HS-5 (cell line): ENCODE measurements around the gene DEFB113.

Experiments used
- DNase-seq: peaks from one replicate; pipeline ENCODE4 v3.0.0-alpha.2; 2012; ENCODE audit warnings: low read depth

The DEFB113 gene

DNA sequence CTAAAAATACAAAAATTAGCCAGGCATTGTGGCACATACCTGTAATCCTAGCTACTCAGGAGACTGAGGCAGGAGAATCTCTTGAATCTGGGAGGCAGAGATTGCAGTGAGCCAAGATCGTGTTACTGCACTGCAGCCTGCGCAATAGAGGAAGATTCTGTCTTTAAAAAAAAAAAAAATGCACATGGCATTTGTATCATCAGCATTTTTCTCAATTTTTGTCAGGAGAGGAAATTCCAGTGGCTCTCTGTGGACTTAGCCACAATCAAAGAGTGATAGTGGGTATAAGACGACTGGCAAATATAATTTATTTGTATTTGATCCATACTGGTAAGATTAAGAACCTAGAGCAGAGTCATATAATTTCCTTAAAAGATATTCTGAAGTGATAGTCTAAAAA is 34.0 kb downstream of the DEFB113 start:
- DNase-seq = no peak

DNA sequence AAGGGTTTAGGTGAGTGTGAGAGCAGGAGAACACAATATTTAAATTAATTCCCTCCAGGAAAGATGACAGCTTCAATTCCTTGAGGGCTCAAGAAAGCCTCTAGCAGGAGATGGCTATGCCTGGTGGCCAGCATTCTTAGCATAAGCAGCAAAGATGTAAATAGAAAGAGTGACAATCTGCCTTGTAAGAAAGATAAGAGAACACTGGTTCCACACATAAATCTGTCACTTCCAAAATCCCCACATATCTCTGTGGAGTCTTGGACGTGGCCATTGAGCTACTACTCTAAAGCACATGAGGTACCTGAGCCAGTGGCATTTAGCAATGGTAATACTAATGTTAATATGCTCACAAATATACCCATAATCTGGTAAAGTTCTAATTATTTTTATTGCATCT is 34.7 kb downstream of the DEFB113 start:
- DNase-seq = no peak

DNA sequence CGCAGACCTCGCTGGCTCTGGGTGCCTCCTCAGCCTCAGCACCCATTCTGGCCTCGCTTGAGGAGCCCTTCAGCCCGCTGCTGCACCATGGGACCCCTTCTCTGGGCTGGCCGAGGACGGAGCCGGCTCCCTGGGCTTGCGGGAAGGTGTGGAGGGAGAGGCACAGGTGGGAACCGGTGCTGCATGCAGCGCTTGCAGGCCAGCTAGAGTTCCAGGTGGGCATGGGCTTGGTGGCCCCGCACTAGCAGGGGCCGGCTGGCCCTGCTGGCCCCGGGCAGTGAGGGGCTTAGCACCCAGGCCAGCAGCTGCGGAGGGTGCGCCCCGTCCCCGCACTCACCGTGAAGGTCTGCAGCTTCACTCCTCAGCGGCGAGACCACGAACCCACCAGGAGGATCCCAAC is 35.9 kb downstream of the DEFB113 start:
- DNase-seq = no peak

DNA sequence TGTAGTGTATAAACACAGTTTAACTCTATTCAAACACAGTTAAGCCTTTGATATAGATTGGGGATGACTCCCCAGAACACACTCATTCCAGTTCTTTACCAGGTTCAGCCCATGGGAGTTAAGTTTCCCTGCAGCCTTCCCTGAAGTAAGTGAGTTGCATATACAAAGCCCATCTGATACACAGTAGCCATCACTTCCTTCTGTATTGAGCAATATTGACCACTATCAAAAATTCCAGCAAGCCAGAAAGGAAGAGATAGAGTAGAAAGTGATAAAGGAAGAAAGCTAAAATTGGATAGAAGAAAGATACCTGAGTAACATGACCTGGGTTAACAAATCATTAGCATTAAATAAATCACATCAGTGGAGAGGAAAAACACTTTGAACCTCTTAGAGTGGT is 40.1 kb downstream of the DEFB113 start:
- no peak for DNase-seq

DNA sequence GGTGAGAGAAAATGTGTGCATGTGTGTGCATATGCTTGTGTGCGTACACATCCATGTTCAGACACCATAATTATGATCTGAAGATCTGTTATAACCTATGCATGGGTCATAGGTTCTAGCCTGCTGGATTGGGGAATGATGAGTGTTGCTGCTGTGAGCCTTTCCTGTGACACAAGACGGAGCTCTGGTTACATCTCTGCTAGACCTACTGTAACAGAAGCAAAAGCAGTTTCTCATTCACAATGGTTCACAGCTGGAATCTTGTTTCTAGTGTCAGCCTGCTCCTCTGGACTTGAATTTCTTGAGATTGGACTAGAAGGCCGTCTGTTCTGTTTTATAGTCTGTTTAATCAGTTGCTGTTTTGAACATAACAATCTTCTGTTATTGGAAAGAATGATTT is 45.6 kb downstream of the DEFB113 start:
- no peak for DNase-seq

DNA sequence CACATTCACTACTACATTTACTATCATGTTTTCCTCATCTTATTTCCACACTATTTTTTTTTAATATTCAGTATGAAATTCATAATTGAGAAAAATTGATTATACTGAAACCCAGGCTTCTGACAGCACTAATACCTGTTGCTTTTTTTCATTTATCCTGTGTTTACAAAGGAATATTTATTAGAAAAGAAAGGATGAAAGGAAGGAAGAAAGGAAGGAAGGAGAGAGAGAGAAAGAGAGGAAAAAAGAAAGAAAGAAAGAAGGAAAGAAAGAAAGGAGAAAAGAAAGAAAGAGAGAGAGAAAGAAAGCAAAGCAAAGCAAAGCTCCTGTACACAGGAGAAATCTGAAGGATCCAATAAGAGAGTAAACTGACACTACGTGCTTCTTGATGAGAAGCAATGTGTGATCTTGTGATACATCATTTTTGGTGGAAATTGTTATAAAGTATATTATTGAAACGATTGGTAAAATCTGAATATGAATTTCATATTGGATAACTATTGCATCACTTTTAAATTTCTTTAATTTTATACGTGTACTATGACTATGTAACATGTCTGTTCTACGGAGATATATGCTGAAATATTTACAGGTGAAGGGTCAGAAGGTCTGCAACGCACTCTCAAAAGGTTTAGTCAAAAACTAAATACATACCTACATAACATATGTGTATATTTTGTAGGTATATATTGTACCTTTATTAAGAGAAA is 49.3 kb downstream of the DEFB113 start:
- DNase-seq = no peak

DNA sequence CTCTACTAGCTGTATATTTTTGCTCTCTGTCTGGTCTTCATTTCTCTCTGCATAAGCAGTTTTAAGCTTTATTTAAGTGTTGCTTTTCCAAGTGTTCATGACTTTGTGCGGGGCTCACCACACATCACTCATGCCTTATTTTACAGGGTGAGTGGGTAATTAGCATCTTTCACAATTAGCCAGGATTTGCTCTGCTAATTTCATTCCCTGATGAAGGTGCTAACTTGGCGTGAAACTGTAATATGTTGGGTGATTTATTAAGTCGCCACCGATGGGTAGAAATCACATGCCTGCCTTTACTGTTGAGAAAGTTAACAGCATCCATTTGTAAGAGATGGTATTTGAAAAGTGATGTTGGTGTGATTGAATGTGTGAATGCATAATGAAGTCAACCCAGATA is 50.2 kb downstream of the DEFB113 start:
- DNase-seq = no peak

DNA sequence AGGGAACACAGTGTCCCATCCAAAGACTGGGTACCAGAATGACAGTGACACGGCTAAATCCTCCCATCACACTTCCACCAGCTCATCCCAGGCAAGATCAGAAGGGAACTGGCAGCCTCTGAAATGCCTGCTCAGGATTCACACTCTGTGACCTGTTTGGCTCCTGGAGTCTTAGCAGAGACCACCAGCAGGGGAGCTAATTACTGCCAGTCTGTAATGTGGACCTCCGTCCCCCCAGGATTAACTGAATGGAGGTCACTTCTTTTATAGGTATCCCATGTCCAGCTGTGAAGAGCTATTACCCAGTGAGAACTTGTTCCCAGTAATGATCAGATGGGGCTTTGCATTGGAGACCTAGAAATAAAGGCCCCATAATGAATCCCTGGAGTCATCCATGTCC is 50.6 kb downstream of the DEFB113 start:
- no peak for DNase-seq
